GM21723 (cell line): Measurements from ENCODE around the gene MT1A.
A peak's percentile ranks its signal among the peaks of the same experiment; 100 is the strongest.
"Not testable (repeated sequence)": the region's sequence is repeated elsewhere in the genome, so short reads cannot be mapped to it uniquely, and the experiment has no call there.

Experiments
- ATAC-seq: cut with Tn5 transposase; IDR thresholded peaks from one replicate; pipeline ENCODE4 v1.9.1; 2021; ENCODE audit warnings: mild to moderate bottlenecking, moderate library complexity; ENCODE audit not compliant: unreplicated experiment

MT1A gene

DNA sequence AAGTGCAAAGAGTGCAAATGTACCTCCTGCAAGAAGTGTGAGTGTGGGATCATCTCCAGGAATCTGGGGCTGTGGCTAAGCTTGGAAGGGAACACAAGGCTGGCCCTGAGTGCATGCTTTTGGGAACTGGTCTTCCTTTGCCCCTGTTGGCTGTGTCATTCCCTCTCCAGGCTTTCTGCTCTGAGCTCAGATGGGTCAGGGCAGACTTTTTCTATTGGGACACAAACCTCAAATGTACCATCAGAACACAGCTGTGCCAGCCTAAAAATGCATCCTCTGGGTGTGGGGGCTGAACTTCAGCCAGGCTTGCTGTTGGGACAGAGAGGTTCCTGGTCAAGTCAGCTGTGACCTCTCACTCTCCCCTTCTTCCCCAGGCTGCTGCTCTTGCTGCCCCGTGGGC, 14.1 kb downstream of the MT1A start:
- no peak for ATAC-seq

DNA sequence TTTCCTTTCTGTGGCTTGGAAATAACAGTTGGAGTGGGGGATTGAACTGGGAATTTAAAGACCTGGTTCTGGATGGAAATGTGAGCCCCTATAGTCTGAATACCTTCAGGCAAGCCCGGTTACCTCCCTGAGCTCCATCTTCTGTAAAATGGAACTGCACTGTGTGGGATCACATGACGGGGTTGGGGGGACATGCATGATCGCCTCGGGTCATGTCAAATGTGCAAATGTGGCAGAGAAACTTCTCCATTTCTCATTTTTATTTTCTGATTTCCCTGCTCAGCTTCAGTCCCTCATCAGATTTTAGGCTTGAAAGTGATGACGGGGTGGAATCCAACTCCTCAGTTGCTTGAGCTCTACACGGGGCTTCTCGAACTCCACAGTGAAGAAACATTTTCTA, 14.8 kb downstream of the MT1A start:
- ATAC-seq, result no peak

DNA sequence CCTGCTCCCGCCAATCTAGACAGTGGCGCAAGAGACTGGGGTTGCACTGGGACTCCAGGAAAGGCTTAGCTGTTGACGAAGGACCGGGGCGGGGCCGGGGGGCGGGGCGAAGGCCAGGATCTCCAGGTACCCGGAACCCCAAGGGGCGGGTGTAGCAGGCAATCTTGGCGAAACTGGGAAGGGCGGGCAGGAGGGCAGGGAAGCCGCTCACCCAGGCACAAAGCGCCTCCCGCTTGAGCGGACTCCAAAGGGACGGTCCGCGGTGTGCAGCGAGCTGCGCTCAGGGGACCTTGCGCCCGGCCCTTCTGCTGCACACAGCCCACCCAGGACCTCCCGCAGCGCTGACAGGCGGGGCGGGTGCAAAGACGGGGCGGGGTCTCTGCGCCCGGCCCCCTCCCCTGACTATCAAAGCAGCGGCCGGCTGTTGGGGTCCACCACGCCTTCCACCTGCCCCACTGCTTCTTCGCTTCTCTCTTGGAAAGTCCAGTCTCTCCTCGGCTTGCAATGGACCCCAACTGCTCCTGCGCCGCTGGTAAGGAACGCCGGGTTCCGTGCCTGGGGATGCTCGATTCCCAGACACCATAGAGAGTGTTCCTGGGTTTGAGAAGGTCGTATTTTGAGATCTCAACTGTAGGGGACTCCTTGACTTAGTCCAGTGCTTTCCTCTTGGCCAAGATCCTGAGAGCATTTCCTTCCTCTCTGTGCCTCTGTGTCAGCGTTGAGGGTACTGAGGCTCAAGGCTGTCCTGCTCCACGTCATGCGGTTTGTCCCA, 19.3 kb downstream of the MT1A start, which contains the start of gene MT1F:
Gene MT1F (plus strand): TSS at position 405 of the 772 bp plus-strand sequence. CDS start 100 bp downstream, at position 505.
- ATAC-seq, result peak; percentile 57

DNA sequence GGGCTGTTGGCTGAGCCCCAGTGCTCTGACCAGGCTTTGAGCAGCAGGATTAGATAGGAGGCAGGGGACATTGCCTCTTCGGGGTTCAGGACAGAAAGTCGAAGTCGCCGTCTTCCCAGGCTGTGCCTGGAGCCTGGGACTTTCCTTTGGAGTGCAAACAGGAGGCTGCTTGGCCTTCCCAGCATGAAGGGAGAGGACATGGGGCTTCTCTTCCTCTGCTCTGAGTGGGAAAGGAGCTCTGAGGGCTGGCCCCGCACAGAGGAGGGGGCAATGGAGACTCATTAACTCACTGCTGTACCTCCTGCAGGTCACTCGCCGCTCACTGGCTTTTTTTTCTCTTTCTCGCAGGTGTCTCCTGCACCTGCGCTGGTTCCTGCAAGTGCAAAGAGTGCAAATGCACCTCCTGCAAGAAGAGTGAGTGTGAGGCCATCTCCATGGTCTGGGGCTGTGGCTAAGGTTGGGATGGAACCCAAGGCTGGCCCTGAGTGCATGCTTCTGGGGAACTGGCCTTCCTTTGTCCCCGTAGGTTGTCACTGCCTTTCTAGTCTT, 19.9 kb downstream of the MT1A start:
- no peak for ATAC-seq

DNA sequence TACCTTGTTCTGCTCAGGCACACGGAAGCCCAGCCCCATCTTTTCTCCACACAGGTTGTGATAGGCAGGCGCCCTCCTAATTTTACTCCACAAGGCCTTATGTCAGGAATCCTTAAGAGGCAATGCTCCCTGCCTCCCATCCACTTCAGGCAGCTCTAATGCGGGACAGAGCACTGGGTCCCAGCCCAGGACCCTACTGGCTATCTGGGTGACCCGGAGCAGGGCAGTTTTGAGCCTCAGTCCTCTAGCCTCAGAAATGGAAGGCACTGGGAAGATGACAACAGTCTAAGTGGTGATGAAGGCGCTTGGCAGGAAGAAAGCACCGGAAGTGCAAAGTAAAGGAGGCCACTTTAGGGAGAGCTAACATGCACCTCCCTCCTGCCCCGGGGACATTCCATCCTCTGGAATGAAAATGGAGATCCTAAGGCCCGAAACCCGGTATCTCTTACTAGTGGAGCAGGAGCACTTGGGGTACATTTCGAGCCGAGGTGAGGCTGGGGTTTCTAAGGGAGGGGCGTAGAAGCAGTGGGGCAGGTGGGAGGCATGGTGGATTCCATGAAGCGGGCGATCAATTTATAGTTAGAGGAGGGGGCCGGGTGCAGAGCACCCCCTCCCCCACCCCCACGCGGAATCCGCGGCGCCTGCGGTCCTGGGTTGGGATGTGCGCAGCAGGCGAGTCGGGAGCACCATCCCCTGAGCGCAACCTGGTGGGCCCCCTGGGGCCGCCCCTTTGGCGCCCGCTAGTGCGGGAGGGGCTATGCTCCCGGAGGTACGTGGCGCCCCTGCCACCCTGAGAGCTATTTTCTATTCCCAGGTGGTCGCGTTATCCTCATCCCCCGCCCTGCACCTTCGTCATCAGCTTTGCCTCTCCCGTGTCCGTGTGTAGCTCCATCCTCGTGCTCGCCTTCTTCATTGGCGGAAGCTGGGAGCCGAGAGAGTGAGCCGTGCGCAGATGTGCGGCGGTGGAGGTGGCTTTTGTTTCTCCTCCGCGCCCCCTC, 24.2 kb downstream of the MT1A start:
- no peak for ATAC-seq

DNA sequence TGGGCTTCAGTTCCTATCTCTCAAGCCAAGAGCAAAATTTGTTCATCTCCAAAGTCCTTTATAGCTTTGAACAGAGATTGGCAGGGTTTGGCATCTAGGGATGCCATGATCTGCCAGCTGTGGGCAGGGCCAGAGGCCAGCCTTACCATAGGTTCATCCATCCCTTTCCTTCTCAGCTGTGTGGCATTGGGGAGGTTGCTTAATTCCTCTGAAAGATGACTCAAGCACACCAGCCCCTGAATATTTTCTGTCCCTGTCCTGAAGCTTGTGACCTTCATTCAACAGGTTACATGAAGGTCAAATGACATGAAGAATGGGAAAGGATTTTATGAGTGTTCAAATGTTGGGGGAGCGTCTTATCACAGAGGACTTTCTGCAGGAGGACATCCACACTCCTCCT, 26.0 kb downstream of the MT1A start:
- no peak for ATAC-seq

DNA sequence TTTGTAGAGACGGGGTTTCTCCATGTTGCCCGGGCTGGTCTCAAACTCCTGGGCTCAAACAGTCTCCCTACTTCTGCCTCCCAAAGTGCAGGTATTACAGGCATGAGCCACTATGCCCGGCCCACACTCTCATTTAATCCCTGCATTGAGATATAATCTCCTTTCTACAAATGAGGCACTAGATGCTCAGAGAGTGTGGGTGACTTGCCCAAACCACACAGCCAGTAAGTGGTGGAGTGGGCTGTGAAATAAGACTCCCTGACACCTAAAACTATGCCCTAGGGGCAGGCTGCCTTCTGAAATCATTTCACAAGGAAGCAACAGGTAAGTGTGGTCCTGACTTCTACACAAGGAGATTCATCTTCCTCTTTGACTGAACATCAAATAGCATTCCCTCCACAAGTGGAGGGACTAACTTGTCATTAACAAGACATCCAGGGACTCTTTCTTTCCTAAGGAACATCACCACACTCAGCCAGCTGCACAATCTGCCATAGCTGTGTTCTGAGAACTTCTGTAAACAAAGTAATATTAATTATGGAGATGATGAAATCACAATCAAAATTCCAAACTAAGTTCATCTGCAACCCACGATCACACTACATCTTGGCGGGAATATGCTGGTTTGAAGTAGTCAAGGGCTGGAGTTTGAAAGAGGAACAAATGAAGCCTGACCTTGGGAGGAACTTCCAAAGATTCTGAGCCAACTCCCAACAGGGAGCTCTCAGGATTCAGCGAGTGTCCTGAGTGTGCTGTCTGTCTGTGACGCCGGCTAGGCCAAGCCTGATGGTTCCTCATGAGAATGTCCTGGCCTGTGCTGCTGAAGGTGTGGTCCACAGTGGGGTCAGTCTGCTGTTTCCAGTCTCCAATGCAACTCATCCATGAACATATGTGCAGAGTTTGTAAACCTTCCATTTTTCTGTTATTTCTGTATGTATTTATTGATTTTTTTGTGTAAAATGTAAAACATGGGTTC, 27.1 kb downstream of the MT1A start:
- ATAC-seq, result not testable (repeated sequence)

DNA sequence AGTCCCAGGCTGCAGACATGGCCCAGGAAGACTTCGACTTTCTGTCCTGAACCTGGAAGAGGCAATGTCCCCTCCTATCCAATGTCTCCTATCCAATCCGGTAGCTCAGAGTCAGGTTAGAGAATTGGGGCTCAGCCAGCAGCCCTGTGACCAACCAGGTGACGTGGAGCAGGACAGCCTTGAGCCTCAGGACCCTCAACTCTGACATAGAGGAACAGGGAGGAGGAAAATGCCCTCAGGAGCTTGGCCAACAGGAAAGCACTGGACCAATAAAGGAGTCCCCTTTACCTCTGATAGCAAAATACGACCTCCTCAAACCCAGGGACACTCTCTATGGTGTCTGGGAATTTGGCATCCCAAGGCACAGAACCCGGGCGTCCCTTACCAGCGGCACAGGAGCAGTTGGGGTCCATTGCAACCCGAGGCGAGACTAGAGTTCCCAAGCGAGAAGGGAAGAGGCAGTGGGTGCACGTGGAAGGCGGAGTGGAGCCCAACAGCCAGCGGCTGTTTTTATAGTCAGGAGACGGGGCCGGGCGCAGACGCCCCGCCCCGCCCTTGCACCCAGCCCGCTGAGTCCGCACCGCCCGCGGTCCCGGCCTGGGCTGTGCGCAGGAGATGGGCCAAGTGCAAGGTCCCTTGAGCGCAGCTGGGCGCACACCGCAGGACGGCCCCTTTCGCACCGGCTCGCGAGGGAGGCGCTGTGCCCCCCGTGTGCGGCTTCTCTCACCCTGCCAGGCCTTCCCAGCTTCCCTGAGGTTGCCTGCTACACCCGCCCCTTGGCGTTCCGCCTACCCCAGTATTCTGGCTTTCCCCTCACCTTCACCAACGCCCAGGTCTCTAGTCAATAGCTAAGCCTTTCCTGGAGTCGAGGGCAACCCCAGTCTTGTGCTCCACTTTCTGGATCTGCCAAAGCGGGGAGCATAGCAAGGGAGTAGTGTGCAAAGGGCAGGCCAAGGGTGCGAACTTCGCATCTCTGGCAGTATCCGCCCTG, 29.4 kb downstream of the MT1A start, which contains the start of gene MT1G:
Gene MT1G (minus strand): TSS at position 485 of the 991 bp plus-strand sequence. CDS start 72 bp downstream, at position 413.
- no peak for ATAC-seq

DNA sequence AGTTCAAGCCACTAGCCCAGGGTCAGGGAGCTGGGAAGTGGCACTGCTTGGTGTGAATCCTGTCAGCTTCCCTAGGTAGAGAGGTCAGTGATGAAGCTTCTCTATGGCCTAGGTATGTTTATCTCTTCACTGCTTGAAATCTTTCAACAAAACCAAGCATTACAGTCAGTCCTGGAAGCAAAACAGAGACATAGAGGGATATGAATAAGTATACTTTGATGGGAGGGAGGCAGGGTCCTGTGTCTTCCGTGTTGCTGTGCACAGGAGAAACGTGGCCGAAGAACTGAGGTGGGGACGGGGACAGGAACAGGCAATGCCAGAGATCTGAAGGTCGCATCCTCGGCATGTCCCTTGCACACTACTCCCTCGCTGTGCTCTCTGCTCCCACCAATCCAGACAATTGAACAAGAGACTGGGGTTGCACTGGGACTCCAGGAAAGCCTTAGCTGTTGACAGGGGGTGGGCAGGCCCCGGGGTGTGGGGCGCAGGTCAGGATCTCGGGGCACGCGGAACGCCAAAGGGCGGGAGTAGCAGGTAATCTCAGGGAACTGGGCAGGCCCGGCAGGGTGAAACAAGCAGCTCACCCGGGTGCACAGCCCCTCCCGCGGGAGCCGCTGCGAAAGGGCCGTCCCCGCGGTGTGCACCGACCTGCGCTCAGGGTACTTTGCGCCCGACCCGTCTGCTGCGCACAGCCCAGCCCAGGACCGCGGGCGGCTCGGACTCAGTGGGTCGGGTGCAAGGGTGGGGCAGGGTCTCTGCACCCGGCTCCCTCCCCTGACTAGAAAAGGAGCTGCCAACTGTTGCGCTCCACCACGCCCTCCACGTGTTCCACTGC, 30.8 kb downstream of the MT1A start, which contains the start of gene MT1H:
Gene MT1H (plus strand): TSS at position 810 of the 835 bp plus-strand sequence. CDS start 71 bp downstream, outside the sequence.
- no peak for ATAC-seq

DNA sequence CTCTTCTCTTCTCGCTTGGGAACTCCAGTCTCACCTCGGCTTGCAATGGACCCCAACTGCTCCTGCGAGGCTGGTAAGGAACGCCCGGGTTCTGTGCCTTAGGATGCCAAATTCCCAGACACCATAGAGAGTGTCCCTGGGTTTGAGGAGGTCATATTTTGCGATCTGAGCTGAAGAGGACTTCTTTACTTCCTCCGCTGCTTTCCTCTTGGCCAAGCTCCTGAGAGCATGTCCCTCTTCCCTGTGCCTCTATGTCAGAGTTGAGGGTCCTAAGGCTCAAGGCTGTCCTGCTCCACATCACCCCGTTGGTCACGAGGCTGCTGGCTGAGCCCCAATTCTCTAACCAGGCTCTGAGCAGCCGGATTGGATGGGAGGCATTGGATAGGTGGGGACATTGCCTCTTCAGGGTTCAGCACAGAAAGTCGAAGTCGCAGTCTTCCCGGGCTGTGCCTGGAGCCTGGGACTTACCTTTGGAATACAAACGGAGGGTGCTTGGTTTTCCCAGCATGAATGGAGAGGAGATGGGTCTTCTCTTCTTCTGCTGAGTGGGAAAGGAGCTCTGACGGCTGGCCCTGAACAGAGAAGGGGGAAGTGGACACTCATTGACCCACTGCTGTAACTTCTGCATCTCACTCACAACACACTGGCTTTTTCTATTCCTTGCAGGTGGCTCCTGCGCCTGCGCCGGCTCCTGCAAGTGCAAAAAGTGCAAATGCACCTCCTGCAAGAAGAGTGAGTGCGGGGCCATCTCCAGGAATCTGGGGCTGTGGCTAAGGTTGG, 31.6 kb downstream of the MT1A start:
- no peak for ATAC-seq

DNA sequence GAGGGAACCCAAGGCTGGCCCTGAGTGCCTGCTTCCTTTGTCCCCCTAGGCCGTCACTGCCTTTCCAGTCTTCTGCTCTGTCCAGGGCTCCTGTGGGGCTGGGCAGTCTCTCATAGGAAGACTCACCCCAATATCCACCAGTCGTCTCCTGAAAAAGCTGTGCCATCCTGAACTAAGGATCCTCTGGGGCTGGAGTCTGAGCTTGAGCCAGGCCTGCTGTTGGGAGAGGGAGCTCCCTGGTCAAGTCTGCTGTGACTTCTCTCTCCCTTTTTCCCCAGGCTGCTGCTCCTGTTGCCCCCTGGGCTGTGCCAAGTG, 32.1 kb downstream of the MT1A start:
- ATAC-seq, result no peak

DNA sequence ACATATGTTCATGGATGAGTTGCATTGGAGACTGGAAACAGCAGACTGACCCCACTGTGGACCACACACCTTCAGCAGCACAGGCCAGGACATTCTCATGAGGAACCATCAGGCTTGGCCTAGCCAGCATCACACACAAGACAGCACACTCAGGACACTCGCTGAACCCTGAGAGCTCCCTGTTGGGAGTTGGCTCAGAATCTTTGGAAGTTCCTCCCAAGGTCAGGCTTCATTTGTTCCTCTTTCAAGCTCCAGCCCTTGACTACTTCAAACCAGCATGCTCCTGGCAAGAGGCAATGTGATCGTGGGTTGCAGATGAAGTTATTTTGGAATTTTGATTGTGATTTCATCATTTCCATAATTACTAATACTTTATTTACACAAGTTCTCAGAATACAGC, 33.2 kb downstream of the MT1A start:
- not testable (repeated sequence) for ATAC-seq

DNA sequence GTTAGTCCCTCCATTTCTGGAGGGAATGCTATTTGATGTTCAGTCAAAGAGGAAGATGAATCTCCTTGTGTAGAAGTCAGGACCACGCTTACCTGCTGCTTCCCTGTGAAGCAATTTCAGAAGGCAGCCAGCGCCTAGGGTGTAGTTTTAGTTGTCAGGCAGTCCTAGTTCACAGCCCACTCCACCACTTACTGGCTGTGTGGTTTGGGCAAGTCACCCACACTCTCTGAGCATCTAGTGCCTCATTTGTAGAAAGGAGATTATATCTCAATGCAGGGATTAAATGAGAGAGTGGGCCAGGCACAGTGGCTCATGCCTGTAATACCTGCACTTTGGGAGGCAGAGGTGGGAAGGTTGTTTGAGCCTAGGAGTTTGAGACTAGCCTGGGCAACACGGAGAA, 33.7 kb downstream of the MT1A start:
- ATAC-seq, result not testable (repeated sequence)

DNA sequence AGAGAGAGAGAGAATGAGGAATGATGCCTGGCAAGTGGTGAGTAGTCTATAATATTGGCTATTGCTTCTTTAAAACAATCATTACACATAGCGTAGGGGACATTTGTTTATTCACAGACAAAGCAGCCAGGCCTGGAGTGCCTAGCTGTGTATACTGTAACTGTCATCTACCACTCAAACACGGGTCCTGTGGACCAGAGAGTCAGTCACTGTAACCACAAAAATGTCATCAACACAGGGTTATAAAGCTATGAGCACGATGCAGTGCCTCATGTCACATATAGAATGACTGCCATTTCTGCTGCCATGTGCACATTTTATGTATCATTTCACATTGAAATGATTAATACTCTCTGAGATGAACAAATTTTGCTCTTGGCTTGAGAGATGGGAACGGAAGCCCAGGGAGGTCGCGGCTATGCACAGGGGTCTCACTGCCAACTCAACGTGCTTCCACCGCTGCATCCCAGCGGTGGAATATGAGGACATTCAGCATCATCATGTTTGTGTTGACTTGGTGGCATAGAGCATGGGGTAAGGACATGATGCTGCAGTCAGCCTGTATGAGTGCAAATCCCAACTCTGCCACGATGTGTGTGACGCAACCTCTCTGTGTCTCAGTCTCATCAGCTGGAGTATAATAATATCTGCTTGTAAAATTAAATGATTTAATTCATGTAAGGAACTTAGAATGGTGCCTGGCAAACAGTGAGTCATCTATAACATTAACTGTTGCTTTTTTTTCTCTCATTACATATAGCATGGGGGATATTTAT, 34.5 kb downstream of the MT1A start:
- ATAC-seq, result no peak

DNA sequence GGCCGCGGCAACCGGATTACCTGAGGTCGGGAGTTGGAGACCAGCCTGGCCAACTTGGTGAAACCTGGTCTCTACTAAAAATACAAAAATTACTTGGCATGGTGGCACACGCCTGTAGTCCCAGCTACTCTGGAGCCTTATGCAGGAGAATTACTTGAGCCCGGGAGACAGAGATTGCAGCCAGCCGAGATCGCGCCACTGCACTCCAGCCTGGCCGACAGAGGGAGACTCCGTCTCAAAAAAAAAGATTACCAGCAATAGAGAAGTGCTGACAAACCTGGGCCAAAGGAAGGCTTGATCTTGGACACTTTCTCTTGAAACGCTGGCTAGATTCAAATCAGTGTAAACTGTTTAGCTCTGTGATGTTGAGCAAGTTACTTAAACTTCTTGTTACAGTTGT, 35.5 kb downstream of the MT1A start:
- ATAC-seq, result no peak

DNA sequence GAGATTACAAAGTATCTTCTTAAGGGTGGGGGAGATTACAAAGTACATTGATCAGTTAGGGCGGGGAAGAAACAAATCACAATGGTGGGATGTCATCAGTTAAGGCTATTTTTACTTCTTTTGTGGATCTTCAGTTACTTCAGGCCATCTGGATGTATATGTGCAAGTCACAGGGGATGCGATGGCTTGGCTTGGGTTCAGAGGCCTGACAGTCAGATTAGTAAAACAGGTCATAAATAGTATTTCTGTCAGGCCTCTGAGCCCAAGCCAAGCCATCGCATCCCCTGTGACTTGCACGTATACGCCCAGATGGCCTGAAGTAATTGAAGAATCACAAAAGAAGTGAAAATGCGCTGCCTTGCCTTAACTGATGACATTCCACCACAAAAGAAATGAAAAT, 36.1 kb downstream of the MT1A start:
- ATAC-seq, result not testable (repeated sequence)
